Sigmoid colon (tissue), 7 donors: ENCODE results near the gene LIAS. TPM values are rescaled to one million over a fixed set of nuclear protein-coding genes. Genes with fewer than 3 reads are reported as not detected.

Source experiments
- DNase-seq: peaks from one replicate; pipeline ENCODE4 v3.0.0-alpha.2; 2019
- H3K27ac ChIP-seq, 4 donors: fragments of 200-600 bp; sonication (generic); one replicate each; pipeline ENCODE4 v1.5.1; 2016 to 2019; ENCODE audit warnings: mild to moderate bottlenecking in 1 of 4
- H3K27me3 ChIP-seq, 3 donors: fragments of 200-600 bp; sonication (generic); one replicate each; pipeline ENCODE4 v1.5.1; 2019; ENCODE audit warnings: mild to moderate bottlenecking in 1 of 3
- H3K36me3 ChIP-seq, 4 donors: fragments of 200-600 bp; sonication (generic); one replicate each; pipeline ENCODE4 v1.5.1; 2016 to 2019
- H3K4me1 ChIP-seq, 4 donors: fragments of 200-600 bp; sonication (generic); one replicate each; pipeline ENCODE4 v1.5.1; 2017 to 2019
- H3K4me3 ChIP-seq, 4 donors: fragments of 200-600 bp; sonication (generic); one replicate each; pipeline ENCODE4 v1.5.1; 2017 to 2019; ENCODE audit warnings: mild to moderate bottlenecking in 2 of 4, moderate library complexity in 1 of 4
- H3K9me3 ChIP-seq, 4 donors: fragments of 200-600 bp in 3 of 4; sonication (generic) in 3 of 4; one replicate each; pipeline versions ENCODE4 v1.5.1 to v1.6.1; 2013 to 2019
- EP300 ChIP-seq, 4 donors: sonication (generic); formaldehyde crosslinking; IDR thresholded peaks; one replicate each; pipeline ENCODE4 v1.6.1; 2017; ENCODE audit warnings: antibody characterized with exemption in 4 of 4
- POLR2A ChIP-seq, 2 donors: fragments of 450-650 bp; IDR thresholded peaks; one replicate each; pipeline ENCODE4 v1.6.1; 2016; ENCODE audit warnings: antibody characterized with exemption in 2 of 2, mild to moderate bottlenecking in 2 of 2, moderate library complexity in 2 of 2
- POLR2AphosphoS5 ChIP-seq, 4 donors: sonication (generic); formaldehyde crosslinking; IDR thresholded peaks; one replicate each; pipeline ENCODE4 v1.6.1; 2017; ENCODE audit warnings: antibody characterized with exemption in 4 of 4
- WGBS, 2 donors: extraction: QIAGEN DNeasy Blood & Tissue Kit; methylation state at CpG; one replicate each; pipeline ENCODE4 v1.1.7; 2013; 5-methylcytosine and 5-hydroxymethylcytosine counted together
- intact Hi-C: fragments of 100-400 bp; cut with DNase I; formaldehyde crosslinking; loops from one replicate; pipeline ENCODE4 v1.15.1; 2023
- polyA plus RNA-seq, 3 donors: library from polyadenylated mRNA; stranded (reverse); fragments of 200-250 nt; gene quantifications; one replicate each; pipeline ENCODE4 v1.2.3, GENCODE V29; 2013
- total RNA-seq, 4 donors: library from RNA; depleted of rRNA; stranded (reverse); fragments of >200 nt; gene quantifications; one replicate each; pipeline ENCODE4 v1.1.0, GENCODE V29; 2016
- TF ChIP-seq, protein P1 (sequence below), 4 experiments: fragments of 450-650 bp in 3 of 4; fragments of 200-600 bp in 1 of 4; IDR thresholded peaks; one replicate each; pipeline ENCODE4 v1.5.1; 2016 to 2019; ENCODE audit warnings: antibody characterized with exemption in 4 of 4, mild to moderate bottlenecking in 3 of 4, moderate library complexity in 2 of 4
- donor health status: healthy with polysubstance abuse.
- donor health status: Bipolar disorder and iron deficiency.
- donor health status: healthy.

LIAS gene
- total and polyA plus RNA-seq, 7 donors = 16.1 to 24.8 (median 20.7) TPM

- Histone ChIP-seq H3K4me3 (peak overlapping the region; percentile 70 to 92 (median 90)), H3K36me3 (no peaks in the 10 kb centered on the region), H3K4me1 (peaks cover 0 to 28% (median 21%) of the 10 kb centered on the region in 4 donors), H3K27me3 (no peaks in the 10 kb centered on the region), H3K27ac (peak overlapping the region; percentile 89 to 98 (median 97)), H3K9me3 (no peaks in the 10 kb centered on the region)
- TF ChIP-seq EP300 (IDR thresholded peaks at IDR 0.05) (no peak), POLR2AphosphoS5 (IDR thresholded peaks at IDR 0.05) (no peak), POLR2A (IDR thresholded peaks at IDR 0.05) (no peak)
- TF ChIP-seq, protein P1, sequence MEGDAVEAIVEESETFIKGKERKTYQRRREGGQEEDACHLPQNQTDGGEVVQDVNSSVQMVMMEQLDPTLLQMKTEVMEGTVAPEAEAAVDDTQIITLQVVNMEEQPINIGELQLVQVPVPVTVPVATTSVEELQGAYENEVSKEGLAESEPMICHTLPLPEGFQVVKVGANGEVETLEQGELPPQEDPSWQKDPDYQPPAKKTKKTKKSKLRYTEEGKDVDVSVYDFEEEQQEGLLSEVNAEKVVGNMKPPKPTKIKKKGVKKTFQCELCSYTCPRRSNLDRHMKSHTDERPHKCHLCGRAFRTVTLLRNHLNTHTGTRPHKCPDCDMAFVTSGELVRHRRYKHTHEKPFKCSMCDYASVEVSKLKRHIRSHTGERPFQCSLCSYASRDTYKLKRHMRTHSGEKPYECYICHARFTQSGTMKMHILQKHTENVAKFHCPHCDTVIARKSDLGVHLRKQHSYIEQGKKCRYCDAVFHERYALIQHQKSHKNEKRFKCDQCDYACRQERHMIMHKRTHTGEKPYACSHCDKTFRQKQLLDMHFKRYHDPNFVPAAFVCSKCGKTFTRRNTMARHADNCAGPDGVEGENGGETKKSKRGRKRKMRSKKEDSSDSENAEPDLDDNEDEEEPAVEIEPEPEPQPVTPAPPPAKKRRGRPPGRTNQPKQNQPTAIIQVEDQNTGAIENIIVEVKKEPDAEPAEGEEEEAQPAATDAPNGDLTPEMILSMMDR (IDR thresholded peaks at IDR 0.05) = no peak
- 7 to 28% methylated on average over 9 of the region's 9 CpGs for WGBS, 2 donors
- intact Hi-C loops = loop anchor here (2.0 to 5.0 kb wide), 5 partner anchors 67 to 531 kb away; partner anchors contain the start of genes LIAS, N4BP2, PDS5A and RFC1
- DNase-seq = no peak
Measured at GRCh38 chr4:39525822-39526690, 67.2 kb downstream of the LIAS start.

GRCh38 chr4:39526765-39527295 is 68.0 kb downstream of the LIAS start:
- no peak for DNase-seq
- Histone ChIP-seq H3K4me3 (peak overlapping the region; percentile 70 to 92 (median 90)), H3K9me3 (no peaks in the 10 kb centered on the region), H3K27ac (peak overlapping the region; percentile 89 to 98 (median 97)), H3K36me3 (peaks cover 0 to 3% (median 0%) of the 10 kb centered on the region in 4 donors), H3K27me3 (no peaks in the 10 kb centered on the region), H3K4me1 (peaks cover 0 to 28% (median 21%) of the 10 kb centered on the region in 4 donors)
- TF ChIP-seq, protein P1 (IDR thresholded peaks at IDR 0.05) = no peak
- TF ChIP-seq EP300 (IDR thresholded peaks at IDR 0.05) (no peak), POLR2AphosphoS5 (IDR thresholded peaks at IDR 0.05) (no peak), POLR2A (IDR thresholded peaks at IDR 0.05) (no peak)
- 1% methylated on average over 33 of the region's 33 CpGs for WGBS, 2 donors
- intact Hi-C loops = loop anchor here (1.0 to 5.0 kb wide), 6 partner anchors 68 to 530 kb away; partner anchors contain the start of genes LIAS, N4BP2, PDS5A and RFC1

DNA sequence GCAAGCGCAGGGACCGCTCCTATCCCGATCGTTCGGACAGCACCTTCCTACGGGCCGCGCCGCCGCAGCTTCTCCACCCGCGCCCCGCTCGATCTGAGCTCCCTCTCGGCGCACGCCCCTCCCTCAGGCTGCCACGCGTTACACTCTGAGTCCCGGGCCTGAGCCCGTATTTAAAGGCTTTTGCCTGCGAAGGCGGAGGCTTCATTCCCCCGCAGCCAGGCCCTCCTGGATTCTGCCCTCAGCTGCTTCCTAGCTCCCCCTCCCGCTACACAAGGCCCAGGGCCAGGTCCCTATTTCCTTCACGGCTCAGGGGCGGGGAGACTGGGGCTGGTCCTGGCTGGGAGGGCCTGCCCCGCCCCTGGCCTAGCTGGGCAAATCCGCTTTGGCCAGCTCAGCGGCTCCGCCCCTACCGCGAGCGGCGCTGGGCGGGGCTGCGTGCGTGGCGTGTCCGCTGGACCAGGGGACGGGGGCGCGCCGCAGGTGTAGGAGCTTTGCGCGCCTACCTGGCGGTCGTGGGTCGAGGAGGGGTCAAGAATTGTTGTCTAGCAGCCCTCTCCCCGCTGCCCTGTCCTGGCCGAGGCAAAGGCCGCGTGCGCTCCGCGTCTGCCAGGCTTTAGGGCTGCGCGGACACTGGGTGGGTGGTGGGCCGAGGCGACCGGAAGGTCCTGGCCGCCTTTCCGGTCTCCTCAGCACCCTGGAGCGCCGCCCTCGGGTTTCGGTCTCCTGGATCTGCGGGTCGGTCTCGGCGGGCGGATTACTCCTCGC is 68.6 kb downstream of the LIAS start, which contains the start of gene UGDH:
Gene UGDH, minus strand, starts transcription at position 144 of the 765 bp plus-strand sequence. CDS start 5,927 bp downstream, outside the sequence.
- peaks cover 0 to 9% (median 0%) of the 10 kb centered on the region in 4 donors for H3K36me3 ChIP-seq
- DNase-seq = peak; percentile 98
- H3K4me1 ChIP-seq = peaks cover 0 to 28% (median 21%) of the 10 kb centered on the region in 4 donors
- intact Hi-C loops = loop anchor here (1.0 to 5.0 kb wide), 6 partner anchors 69 to 529 kb away; partner anchors contain the start of genes LIAS, N4BP2, PDS5A and RFC1
- H3K27ac ChIP-seq = peak within 1 kb of the TSS; percentile 89 to 98 (median 97)
- WGBS, 2 donors = 0% methylated on average over 73 of the region's 73 CpGs
- TF ChIP-seq, protein P1 (IDR thresholded peaks at IDR 0.05) = no peak
- peak in 1 of 4 donors; percentile 9 for TF ChIP-seq EP300 (IDR thresholded peaks at IDR 0.05)
- TF ChIP-seq POLR2A (IDR thresholded peaks at IDR 0.05) = peak; percentile 79 to 92
- peak; percentile 92 to 98 (median 96) for TF ChIP-seq POLR2AphosphoS5 (IDR thresholded peaks at IDR 0.05)
- H3K4me3 ChIP-seq = peak within 1 kb of the TSS; percentile 70 to 92 (median 90)
- no peaks in the 10 kb centered on the region for H3K9me3 ChIP-seq
- no peaks in the 10 kb centered on the region for H3K27me3 ChIP-seq

- H3K4me3 ChIP-seq = peak overlapping the region; percentile 70 to 92 (median 90)
- 3 to 5% methylated on average over 21 of the region's 21 CpGs for WGBS, 2 donors
- H3K9me3 ChIP-seq = no peaks in the 10 kb centered on the region
- peak overlapping the region; percentile 89 to 98 (median 97) for H3K27ac ChIP-seq
- intact Hi-C loops = loop anchor here (5.0 kb wide), 1 partner anchor 161 kb away; the partner anchor contains the start of gene RFC1
- peak; percentile 92 for DNase-seq
- H3K36me3 ChIP-seq = peaks cover 0 to 14% (median 0%) of the 10 kb centered on the region in 4 donors
- H3K27me3 ChIP-seq = no peaks in the 10 kb centered on the region
- no peak for TF ChIP-seq POLR2AphosphoS5 (IDR thresholded peaks at IDR 0.05)
- TF ChIP-seq POLR2A (IDR thresholded peaks at IDR 0.05) = no peak
- TF ChIP-seq, protein P1 (IDR thresholded peaks at IDR 0.05) = no peak
- peak in 1 of 4 donors; percentile 10 for TF ChIP-seq EP300 (IDR thresholded peaks at IDR 0.05)
- peaks cover 0 to 28% (median 21%) of the 10 kb centered on the region in 4 donors for H3K4me1 ChIP-seq
Measured at GRCh38 chr4:39528061-39528465, 69.2 kb downstream of the LIAS start.
